Activated naive CD4-positive, alpha-beta T cell treated with anti-CD3 and anti-CD28 coated beads, Interleukin-2, amount 50 U/mL, for 72 hours (primary cell): ENCODE data around the gene TSPAN31. TPM values are rescaled to one million over a fixed set of nuclear protein-coding genes. Genes with fewer than 3 reads are reported as not detected.

Source experiments
- ATAC-seq, 2 donors: fragments of 150-1000 bp; cut with Tn5 transposase; 2 replicates each; pipeline ENCODE4 v1.10.0; 2021; ENCODE audit warnings: mild to moderate bottlenecking in 2 of 2, moderate library complexity in 2 of 2
- DNase-seq, 2 donors: peaks; one replicate each; pipeline ENCODE4 v3.0.0; 2021 to 2022; ENCODE audit warnings: low spot score in 2 of 2
- H3K27ac Mint-ChIP-seq, 2 donors: one replicate each; pipeline ENCODE4 v1.8.0; 2022; ENCODE audit warnings: mild to moderate bottlenecking in 2 of 2, mixed read lengths in 2 of 2
- H3K36me3 Mint-ChIP-seq, 2 donors: one replicate each; pipeline ENCODE4 v1.8.0; 2022; ENCODE audit warnings: mixed read lengths in 2 of 2
- H3K9me3 Mint-ChIP-seq, 2 donors: one replicate each; pipeline ENCODE4 v1.8.0; 2022; ENCODE audit warnings: mixed read lengths in 2 of 2
- total RNA-seq, 2 donors: library from RNA; stranded (reverse); gene quantifications; one replicate each; pipeline ENCODE4 v1.2.3, GENCODE V29; 2022

TSPAN31 gene
- total RNA-seq, 2 donors from 2014 or later, result 9.7 to 15.1 TPM

GRCh38 chr12:57740656-57741412 lies 4.0 kb upstream of the TSPAN31 start:
- peak in 1 of 2 donors; percentile 65 for DNase-seq
- peak; percentile 55 to 65 for ATAC-seq
- no peaks in the 10 kb centered on the region for H3K9me3 Mint-ChIP-seq
- H3K36me3 Mint-ChIP-seq, result peaks cover 0 to 22% of the 10 kb centered on the region in 2 donors
- H3K27ac Mint-ChIP-seq, result peak overlapping the region; percentile 72 to 94

GRCh38 chr12:57741413-57741789 lies 3.4 kb upstream of the TSPAN31 start:
- Mint-ChIP-seq H3K36me3 (peaks cover 0 to 26% of the 10 kb centered on the region in 2 donors), H3K27ac (peak overlapping the region; percentile 93 to 94), H3K9me3 (no peaks in the 10 kb centered on the region)
- DNase-seq (no peak), ATAC-seq (no peak)

- H3K9me3 Mint-ChIP-seq, result no peaks in the 10 kb centered on the region
Observed at GRCh38 chr12:57741844-57742738, 2.7 kb upstream of the TSPAN31 start.

GRCh38 chr12:57743769-57744168 lies 1.1 kb upstream of the TSPAN31 start:
- DNase-seq (no peak), ATAC-seq (no peak)
- Mint-ChIP-seq H3K36me3 (peaks cover 0 to 27% of the 10 kb centered on the region in 2 donors), H3K27ac (peak overlapping the region; percentile 91 to 96), H3K9me3 (no peaks in the 10 kb centered on the region)

More at GRCh38 chr12:57741844-57742738, 2.7 kb upstream of the TSPAN31 start:
- peak; percentile 71 to 82 for DNase-seq
- ATAC-seq, result peak; percentile 75 to 80
- H3K36me3 Mint-ChIP-seq, result peaks cover 0 to 21% of the 10 kb centered on the region in 2 donors
- H3K27ac Mint-ChIP-seq, result peak overlapping the region; percentile 93 to 94

- peak; percentile 37 to 63 for ATAC-seq
- Mint-ChIP-seq H3K9me3 (no peaks in the 10 kb centered on the region), H3K27ac (peak overlapping the region; percentile 91 to 96), H3K36me3 (peaks cover 5 to 29% of the 10 kb centered on the region in 2 donors)
- peak in 1 of 2 donors; percentile 77 for DNase-seq
Observed at GRCh38 chr12:57744194-57744776, 554 bp upstream of the TSPAN31 start.

- peak overlapping the region; percentile 91 to 96 for H3K27ac Mint-ChIP-seq
- no peaks in the 10 kb centered on the region for H3K9me3 Mint-ChIP-seq
Observed at GRCh38 chr12:57745485-57745881, 644 bp downstream of the TSPAN31 start.

GRCh38 chr12:57746025-57746424 lies 1.2 kb downstream of the TSPAN31 start:
- no peak for DNase-seq
- H3K9me3 Mint-ChIP-seq, result no peaks in the 10 kb centered on the region
- peaks cover 13 to 38% of the 10 kb centered on the region in 2 donors for H3K36me3 Mint-ChIP-seq
- ATAC-seq, result no peak
- peak overlapping the region; percentile 91 to 96 for H3K27ac Mint-ChIP-seq

More at GRCh38 chr12:57745485-57745881, 644 bp downstream of the TSPAN31 start:
- ATAC-seq, result no peak
- H3K36me3 Mint-ChIP-seq, result peaks cover 7 to 33% of the 10 kb centered on the region in 2 donors
- DNase-seq, result no peak

GRCh38 chr12:57749061-57749460 lies 4.2 kb downstream of the TSPAN31 start:
- DNase-seq (no peak), ATAC-seq (no peak)
- H3K9me3 Mint-ChIP-seq, result no peaks in the 10 kb centered on the region
- H3K36me3 Mint-ChIP-seq, result peaks cover 24 to 50% of the 10 kb centered on the region in 2 donors
- H3K27ac Mint-ChIP-seq, result peak overlapping the region in 1 of 2 donors; percentile 20

GRCh38 chr12:57750561-57751431 lies 6.0 kb downstream of the TSPAN31 start:
- DNase-seq, result no peak
- H3K27ac Mint-ChIP-seq, result peak overlapping the region; percentile 97 to 99
- no peak for ATAC-seq
- no peaks in the 10 kb centered on the region for H3K9me3 Mint-ChIP-seq
- H3K36me3 Mint-ChIP-seq, result peaks cover 24 to 39% of the 10 kb centered on the region in 2 donors

- H3K27ac Mint-ChIP-seq, result peak overlapping the region; percentile 97 to 99
- no peaks in the 10 kb centered on the region for H3K9me3 Mint-ChIP-seq
- ATAC-seq, result no peak
- no peak for DNase-seq
- peaks cover 29 to 40% of the 10 kb centered on the region in 2 donors for H3K36me3 Mint-ChIP-seq
Observed at GRCh38 chr12:57751432-57751787, 6.6 kb downstream of the TSPAN31 start.

GRCh38 chr12:57751788-57752667 lies 7.2 kb downstream of the TSPAN31 start, which contains the start of gene CDK4:
TSS of gene CDK4 (minus strand) at chr12:57752310. CDS start at chr12:57751717, 593 bp downstream.
- ATAC-seq (peak; percentile 79 to 82), DNase-seq (peak; percentile 98 to 99)
- Mint-ChIP-seq H3K9me3 (no peaks in the 10 kb centered on the region), H3K36me3 (peaks cover 35 to 43% of the 10 kb centered on the region in 2 donors), H3K27ac (peak within 1 kb of the TSS; percentile 97 to 99)

- no peak for ATAC-seq
- H3K36me3 Mint-ChIP-seq, result peaks cover 36 to 43% of the 10 kb centered on the region in 2 donors
Observed at GRCh38 chr12:57752668-57753000, 7.8 kb downstream of the TSPAN31 start.

GRCh38 chr12:57753756-57754337 lies 9.0 kb downstream of the TSPAN31 start:
- peaks cover 36 to 37% of the 10 kb centered on the region in 2 donors for H3K36me3 Mint-ChIP-seq
- ATAC-seq (no peak), DNase-seq (no peak)
- H3K9me3 Mint-ChIP-seq, result no peaks in the 10 kb centered on the region
- peak overlapping the region in 1 of 2 donors; percentile 97 for H3K27ac Mint-ChIP-seq

More at GRCh38 chr12:57752668-57753000, 7.8 kb downstream of the TSPAN31 start:
- peak overlapping the region; percentile 97 to 99 for H3K27ac Mint-ChIP-seq
- no peaks in the 10 kb centered on the region for H3K9me3 Mint-ChIP-seq
- DNase-seq, result no peak

- ATAC-seq (peak; percentile 30 to 67), DNase-seq (peak; percentile 74 to 87)
- Mint-ChIP-seq H3K36me3 (peaks cover 31 to 34% of the 10 kb centered on the region in 2 donors), H3K9me3 (no peaks in the 10 kb centered on the region), H3K27ac (peak within 1 kb of the TSS in 1 of 2 donors; percentile 79)
Observed at GRCh38 chr12:57754411-57755193, 9.8 kb downstream of the TSPAN31 start, which contains the start of gene MARCHF9. TSS of gene MARCHF9 (plus strand) at chr12:57755103. CDS start at chr12:57755529, 426 bp downstream.
